IMR-90 (cell line): ENCODE data around the gene SLC51A.

ENCODE experiments used
- BHLHE40 ChIP-seq: fragments of 150-350 bp; IDR thresholded peaks from 2 replicates; pipeline ENCODE4 v1.6.1; 2016; ENCODE audit warnings: mild to moderate bottlenecking, low read depth, low read length
- CEBPB ChIP-seq: IDR thresholded peaks from 2 replicates; pipeline ENCODE4 v1.6.1; 2012; ENCODE audit warnings: low read depth, low read length, improper control_type of control experiment
- CHD1 ChIP-seq: IDR thresholded peaks from 2 replicates; pipeline ENCODE4 v1.6.1; 2012; ENCODE audit warnings: low read depth, low read length, improper control_type of control experiment
- MAFK ChIP-seq: IDR thresholded peaks from 2 replicates; pipeline ENCODE4 v1.6.1; 2012; ENCODE audit warnings: low read depth, low read length, improper control_type of control experiment
- POLR2A ChIP-seq: IDR thresholded peaks from 2 replicates; pipeline ENCODE4 v1.6.1; 2012; ENCODE audit warnings: mild to moderate bottlenecking, low read depth, low read length
- RAD21 ChIP-seq: IDR thresholded peaks from 2 replicates; pipeline ENCODE4 v1.6.1; 2012; ENCODE audit warnings: low read length, improper control_type of control experiment
- RCOR1 ChIP-seq: IDR thresholded peaks from 2 replicates; pipeline ENCODE4 v1.6.1; 2012; ENCODE audit warnings: mild to moderate bottlenecking, low read length, improper control_type of control experiment; ENCODE audit not compliant: insufficient replicate concordance
- RFX5 ChIP-seq: IDR thresholded peaks from 2 replicates; pipeline ENCODE4 v1.8.0; 2012; ENCODE audit warnings: low read depth, mild to moderate bottlenecking, low read length, moderate library complexity
- SMC3 ChIP-seq: fragments of 150-350 bp; IDR thresholded peaks from 2 replicates; pipeline ENCODE4 v1.6.1; 2016; ENCODE audit warnings: low read depth, mild to moderate bottlenecking, antibody characterized with exemption, low read length, moderate library complexity
- TF ChIP-seq, protein P1 (sequence below): conservative IDR thresholded peaks from 2 replicates; pipeline ENCODE4 v1.5.1; 2012; ENCODE audit warnings: mild to moderate bottlenecking, low read depth, low read length, improper control_type of control experiment

GRCh38 chr3:196189566-196190347 lies 26.6 kb upstream of the SLC51A start:
- TF ChIP-seq, protein P1, sequence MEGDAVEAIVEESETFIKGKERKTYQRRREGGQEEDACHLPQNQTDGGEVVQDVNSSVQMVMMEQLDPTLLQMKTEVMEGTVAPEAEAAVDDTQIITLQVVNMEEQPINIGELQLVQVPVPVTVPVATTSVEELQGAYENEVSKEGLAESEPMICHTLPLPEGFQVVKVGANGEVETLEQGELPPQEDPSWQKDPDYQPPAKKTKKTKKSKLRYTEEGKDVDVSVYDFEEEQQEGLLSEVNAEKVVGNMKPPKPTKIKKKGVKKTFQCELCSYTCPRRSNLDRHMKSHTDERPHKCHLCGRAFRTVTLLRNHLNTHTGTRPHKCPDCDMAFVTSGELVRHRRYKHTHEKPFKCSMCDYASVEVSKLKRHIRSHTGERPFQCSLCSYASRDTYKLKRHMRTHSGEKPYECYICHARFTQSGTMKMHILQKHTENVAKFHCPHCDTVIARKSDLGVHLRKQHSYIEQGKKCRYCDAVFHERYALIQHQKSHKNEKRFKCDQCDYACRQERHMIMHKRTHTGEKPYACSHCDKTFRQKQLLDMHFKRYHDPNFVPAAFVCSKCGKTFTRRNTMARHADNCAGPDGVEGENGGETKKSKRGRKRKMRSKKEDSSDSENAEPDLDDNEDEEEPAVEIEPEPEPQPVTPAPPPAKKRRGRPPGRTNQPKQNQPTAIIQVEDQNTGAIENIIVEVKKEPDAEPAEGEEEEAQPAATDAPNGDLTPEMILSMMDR = no peak
- TF ChIP-seq POLR2A (no peak), CEBPB (no peak), SMC3 (no peak), BHLHE40 (no peak), CHD1 (no peak), RFX5 (no peak), RAD21 (no peak), RCOR1 (no peak), MAFK (no peak)
